ENCODE data around the gene PDILT.

GRCh38 chr16:20382202-20382948, 22.2 kb downstream of the PDILT start:
- TF ChIP-seq, protein P1, sequence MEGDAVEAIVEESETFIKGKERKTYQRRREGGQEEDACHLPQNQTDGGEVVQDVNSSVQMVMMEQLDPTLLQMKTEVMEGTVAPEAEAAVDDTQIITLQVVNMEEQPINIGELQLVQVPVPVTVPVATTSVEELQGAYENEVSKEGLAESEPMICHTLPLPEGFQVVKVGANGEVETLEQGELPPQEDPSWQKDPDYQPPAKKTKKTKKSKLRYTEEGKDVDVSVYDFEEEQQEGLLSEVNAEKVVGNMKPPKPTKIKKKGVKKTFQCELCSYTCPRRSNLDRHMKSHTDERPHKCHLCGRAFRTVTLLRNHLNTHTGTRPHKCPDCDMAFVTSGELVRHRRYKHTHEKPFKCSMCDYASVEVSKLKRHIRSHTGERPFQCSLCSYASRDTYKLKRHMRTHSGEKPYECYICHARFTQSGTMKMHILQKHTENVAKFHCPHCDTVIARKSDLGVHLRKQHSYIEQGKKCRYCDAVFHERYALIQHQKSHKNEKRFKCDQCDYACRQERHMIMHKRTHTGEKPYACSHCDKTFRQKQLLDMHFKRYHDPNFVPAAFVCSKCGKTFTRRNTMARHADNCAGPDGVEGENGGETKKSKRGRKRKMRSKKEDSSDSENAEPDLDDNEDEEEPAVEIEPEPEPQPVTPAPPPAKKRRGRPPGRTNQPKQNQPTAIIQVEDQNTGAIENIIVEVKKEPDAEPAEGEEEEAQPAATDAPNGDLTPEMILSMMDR (conservative IDR thresholded peaks at IDR 0.05; ENCODE audit: low read depth, low read length), result no peak
- TF ChIP-seq EZH2 (IDR thresholded peaks at IDR 0.05; ENCODE audit: borderline replicate concordance, low read depth, low read length, poor library complexity, severe bottlenecking), result no peak
